ENCODE results near the gene YWHAH. TPM values are rescaled to one million over a fixed set of nuclear protein-coding genes. Genes with fewer than 3 reads are reported as not detected.

Gene YWHAH
- total and polyA plus RNA-seq, 9 of the 15 experiments (the other 6 are each of a cell fraction or from before 2014, with no cell fraction given) = 32.0 to 177 (median 114) TPM

- H3K9me3 ChIP-seq (replicated peaks; ENCODE audit: control insufficient read depth, insufficient read depth, low read depth, low read length) = no peaks in the 10 kb centered on the region
- no peaks in the 10 kb centered on the region for H3K9me1 ChIP-seq (ENCODE audit: control insufficient read depth, insufficient read depth, low read length)
- peaks cover 54% of the 10 kb centered on the region for H3K79me2 ChIP-seq (ENCODE audit: control insufficient read depth, insufficient read depth, low read length)
- 0 out of 2 replicates have a peak, but pooled peaks cover 3% of the 10 kb centered on the region for H4K20me1 ChIP-seq (replicated peaks; ENCODE audit: control insufficient read depth, insufficient read depth, low read length)
- no peaks in the 10 kb centered on the region for H3K27me3 ChIP-seq (ENCODE audit: control insufficient read depth in 2 of 2, insufficient read depth in 2 of 2, low read length in 2 of 2)
- DNase-seq (ENCODE audit: extremely low read depth in 1 of 4, low spot score in 3 of 4) = peak; percentile 65 to 78 (median 72)
- H3K27ac ChIP-seq (ENCODE audit: extremely low read depth, low read depth, low read length) = peak overlapping the region; percentile 98
- peak overlapping the region; percentile 96 for H3K4me2 ChIP-seq (ENCODE audit: insufficient read depth, low read length)
- H2AFZ ChIP-seq (ENCODE audit: low read depth, low read length) = no peak overlapping the region
- intact Hi-C loops (cut with micrococcal nuclease) (loop anchor here (5.0 kb wide), 1 partner anchor 193 kb away; the partner anchor contains the start of genes DEPDC5 and PRR14L), in situ Hi-C loops (cut with MboI) (loop anchor here (5.0 kb wide), 1 partner anchor 73 kb away; no protein-coding TSS in a partner anchor)
- H3K36me3 ChIP-seq (ENCODE audit: control insufficient read depth, insufficient read depth, low read length) = peaks cover 42% of the 10 kb centered on the region
- H3K9ac ChIP-seq (ENCODE audit: insufficient read depth in 1 of 2, low read depth in 2 of 2, low read length in 2 of 2) = peak overlapping the region; percentile 96 to 97
- no peak for FAIRE-seq
- H3K4me3 ChIP-seq = peak overlapping the region; percentile 96
- no TSS peak for BruUV-seq (replicated peaks)
- peaks cover 19 to 27% of the 10 kb centered on the region in 2 experiments for H3K4me1 ChIP-seq (replicated peaks in 1 of 2; ENCODE audit: control insufficient read depth in 2 of 2, insufficient read depth in 2 of 2, low read length in 2 of 2)
- CTCF ChIA-PET (ENCODE audit: low intra/inter-chr PET ratio) = interaction anchor here (0.6 to 0.9 kb wide), 2 partner anchors 73 to 280 kb away, joined by 3 read pairs; no protein-coding TSS in a partner anchor
- POLR2A ChIA-PET = interaction anchor here (1.1 to 1.4 kb wide), 3 partner anchors 10 to 388 kb away, joined by 3 read pairs; no protein-coding TSS in a partner anchor
- 0% methylated on average over 9 of the region's 76 CpGs for WGBS (ENCODE audit: insufficient coverage, low coverage, missing lambda C conversion rate)
- ATAC-seq = peak; percentile 67
- TF ChIP-seq MNT (conservative IDR thresholded peaks at IDR 0.05) (0 out of 4 replicates have a peak, but pooled peaks of 1 of the 2 experiments have one; percentile 33), PRDM10 (IDR thresholded peaks at IDR 0.05; ENCODE audit: partially characterized antibody) (peak; percentile 42), SIN3A (IDR thresholded peaks at IDR 0.05; ENCODE audit: borderline replicate concordance in 2 of 2, control insufficient read depth in 1 of 2, low read depth in 2 of 2, low read length in 2 of 2) (peak in 1 of 2 experiments; percentile 29; a peak in 1 of 4 replicates), POLR2G (IDR thresholded peaks at IDR 0.05; ENCODE audit: low read depth, low read length) (peak; percentile 71), ZNF639 (CRISPR knock-in tag; conservative IDR thresholded peaks at IDR 0.05 in 1 of 2, IDR thresholded peaks at IDR 0.05 in 1 of 2) (0 out of 4 replicates have a peak, but pooled peaks of 1 of the 2 experiments have one; percentile 8), PHF8 (IDR thresholded peaks at IDR 0.05; ENCODE audit: borderline replicate concordance, low read length) (peak; percentile 64; the same call in 1 of the 2 replicates), EGR1 (conservative IDR thresholded peaks at IDR 0.05) (peak; percentile 90), VEZF1 (CRISPR knock-in tag; IDR thresholded peaks at IDR 0.05) (peak; percentile 67), ESRRB (CRISPR knock-in tag; IDR thresholded peaks at IDR 0.05; ENCODE audit: borderline replicate concordance) (no peak)
Observed at GRCh38 chr22:31944700-31945442, 536 bp downstream of the YWHAH start.
